Bone marrow (tissue), 2 donors: ENCODE data around the gene TGFBR3.
A peak's percentile ranks its signal among the peaks of the same experiment; 100 is the strongest.

Source experiments
- DNase-seq, 2 donors: peaks; one replicate each; lab custom pipeline; 2025; lab: John Stamatoyannopoulos, UW

The TGFBR3 gene

GRCh38 chr1:91710261-91710660, 175.7 kb downstream of the TGFBR3 start:
- no peak for DNase-seq

- DNase-seq, result no peak
Measured at GRCh38 chr1:91708691-91709090, 177.3 kb downstream of the TGFBR3 start.

GRCh38 chr1:91707890-91708218, 178.1 kb downstream of the TGFBR3 start:
- no peak for DNase-seq

GRCh38 chr1:91707114-91707889, 178.6 kb downstream of the TGFBR3 start:
- DNase-seq, result no peak

GRCh38 chr1:91706140-91706957, 179.6 kb downstream of the TGFBR3 start:
- no peak for DNase-seq

- no peak for DNase-seq
Measured at GRCh38 chr1:91704746-91705145, 181.2 kb downstream of the TGFBR3 start.

- DNase-seq, result no peak
Measured at GRCh38 chr1:91703095-91703494, 182.9 kb downstream of the TGFBR3 start.

GRCh38 chr1:91701472-91701869, 184.5 kb downstream of the TGFBR3 start:
- DNase-seq, result no peak

GRCh38 chr1:91700771-91701471, 185.0 kb downstream of the TGFBR3 start:
- DNase-seq, result no peak

GRCh38 chr1:91700332-91700731, 185.6 kb downstream of the TGFBR3 start:
- no peak for DNase-seq

GRCh38 chr1:91699339-91699974, 186.5 kb downstream of the TGFBR3 start:
- DNase-seq, result no peak

- no peak for DNase-seq
Measured at GRCh38 chr1:91697861-91698260, 188.1 kb downstream of the TGFBR3 start.

- no peak for DNase-seq
Measured at GRCh38 chr1:91697416-91697815, 188.5 kb downstream of the TGFBR3 start.

GRCh38 chr1:91696321-91696720, 189.6 kb downstream of the TGFBR3 start:
- DNase-seq, result no peak

- DNase-seq, result no peak
Measured at GRCh38 chr1:91693557-91693956, 192.4 kb downstream of the TGFBR3 start.

GRCh38 chr1:91691525-91691924, 194.4 kb downstream of the TGFBR3 start:
- no peak for DNase-seq

GRCh38 chr1:91689641-91690481, 196.1 kb downstream of the TGFBR3 start:
- DNase-seq, result no peak

- no peak for DNase-seq
Measured at GRCh38 chr1:91687452-91687851, 198.5 kb downstream of the TGFBR3 start.

- DNase-seq, result no peak
Measured at GRCh38 chr1:91685994-91686393, 200.0 kb downstream of the TGFBR3 start.

- peak in 1 of 2 donors; percentile 7 for DNase-seq
Measured at GRCh38 chr1:91684481-91685196, 201.3 kb downstream of the TGFBR3 start.

GRCh38 chr1:91683598-91683951, 202.4 kb downstream of the TGFBR3 start:
- DNase-seq, result no peak
